Ovary (tissue), 9 donors: Measurements from ENCODE around the gene BMP8A. TPM values are rescaled to one million over a fixed set of nuclear protein-coding genes. Genes with fewer than 3 reads are reported as not detected.

Source experiments
- DNase-seq, 5 donors: peaks; one replicate each; pipeline ENCODE4 v3.0.0-alpha.2; 2019 to 2020
- H3K27ac ChIP-seq, 2 donors: fragments of 200-600 bp; one replicate each; pipeline versions ENCODE4 v1.5.1 to v1.8.0; 2019 to 2022
- H3K27me3 ChIP-seq: fragments of 200-600 bp; one replicate; pipeline ENCODE4 v1.8.0; 2022
- H3K36me3 ChIP-seq: fragments of 200-600 bp; sonication (generic); one replicate; pipeline ENCODE4 v1.5.1; 2019
- H3K4me1 ChIP-seq: one replicate; pipeline ENCODE4 v1.8.1; 2013; ENCODE audit warnings: mild to moderate bottlenecking, moderate library complexity; ENCODE audit not compliant: insufficient read depth
- H3K4me3 ChIP-seq: fragments of 200-600 bp; sonication (generic); one replicate; pipeline ENCODE4 v1.5.1; 2017
- H3K9me3 ChIP-seq, 2 donors: fragments of 200-600 bp in 1 of 2; sonication (generic) in 1 of 2; one replicate each; pipeline versions ENCODE4 v1.5.1 to v1.8.1; 2013 to 2019; ENCODE audit warnings: mild to moderate bottlenecking in 1 of 2, moderate library complexity in 1 of 2
- EP300 ChIP-seq: sonication (generic); formaldehyde crosslinking; IDR thresholded peaks from one replicate; pipeline ENCODE4 v1.6.1; 2017; ENCODE audit warnings: antibody characterized with exemption
- POLR2A ChIP-seq: fragments of 450-650 bp; IDR thresholded peaks from one replicate; pipeline ENCODE4 v1.6.1; 2017; ENCODE audit warnings: antibody characterized with exemption, mild to moderate bottlenecking, moderate library complexity
- WGBS, 3 donors: extraction: QIAGEN DNeasy Blood & Tissue Kit in 1 of 3; methylation state at CpG; one replicate each; pipeline versions ENCODE4 v1.1.5 to v1.1.7; 2013 to 2017; 5-methylcytosine and 5-hydroxymethylcytosine counted together
- intact Hi-C, 4 donors: fragments of 100-400 bp; cut with DNase I; formaldehyde crosslinking; loops; one replicate each; pipeline versions ENCODE4 v1.11.0 to v1.15.1; 2022 to 2023
- polyA plus RNA-seq, 2 donors: library from polyadenylated mRNA; stranded (reverse); fragments of 200-250 nt in 1 of 2; fragments of 350-450 nt in 1 of 2; fragmentation: Illumina TruSeq in 1 of 2; extraction: RNeasy Lipid Tissue Mini Kit (QIAGEN cat#74804) in 1 of 2; gene quantifications; one replicate each; pipeline ENCODE4 v1.2.3, GENCODE V29; 2013 to 2014
- total RNA-seq, 7 donors: library from RNA; depleted of rRNA in 2 of 7; stranded (reverse); fragments of >200 nt in 2 of 7; fragmentation: NEBNext Ultra II Directional in 3 of 7; extraction: Animal tissue kit (Norgen Biotek cat#: 25700) in 3 of 7; gene quantifications; one replicate each; pipeline versions ENCODE4 v1.1.0 to v1.2.4, GENCODE V29; 2016 to 2023
- TF ChIP-seq, protein P1 (sequence below), 3 donors: fragments of 450-650 bp in 2 of 3; fragments of 200-600 bp in 1 of 3; IDR thresholded peaks; one replicate each; pipeline versions ENCODE4 v1.5.1 to v1.8.0; 2016 to 2022; ENCODE audit warnings: antibody characterized with exemption in 3 of 3, mild to moderate bottlenecking in 1 of 3
- donor health status: DM: no; HTN: no; CAD: no; lungs with moderate emphysema.
- donor health status: DM: no; HTN: no; CAD: no.
- donor health status: Bipolar disorder and iron deficiency.
- donor health status: DM: yes; HTN: yes; CAD: no.
- donor health status: DM: no; HTN: no; CAD: no.
- donor health status: DM: yes; HTN: yes; CAD: no.

BMP8A gene
- total and polyA plus RNA-seq, 9 donors: 1.2 to 11.0 (median 5.6) TPM; not detected in 1

DNA sequence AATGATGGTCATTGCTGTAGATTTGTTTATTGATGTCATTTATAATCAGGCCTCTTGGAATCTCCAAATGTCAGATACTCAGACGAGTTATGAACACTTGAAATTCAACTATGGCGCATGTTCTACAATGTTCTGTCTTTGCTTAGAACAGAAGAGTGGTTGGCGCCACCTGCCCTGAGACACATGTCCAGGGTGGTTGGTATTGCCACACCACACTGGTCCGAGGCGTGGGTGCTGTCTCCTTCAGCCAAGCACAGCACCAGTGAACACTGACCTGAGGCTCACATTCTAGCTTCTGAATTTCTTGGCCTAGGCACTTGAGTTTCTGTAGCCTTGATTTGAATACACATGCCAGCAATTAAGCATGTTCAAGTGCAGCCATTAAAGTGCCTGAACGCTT lies 10.1 kb upstream of the BMP8A start:
- H3K4me1 ChIP-seq: peaks cover 10% of the 10 kb centered on the region
- 81 to 85% (median 82%) methylated on average over 6 of the region's 6 CpGs for WGBS, 3 donors
- no peak overlapping the region for H3K27ac ChIP-seq
- no peaks in the 10 kb centered on the region for H3K36me3 ChIP-seq
- intact Hi-C loops: no loop called here
- no peaks in the 10 kb centered on the region for H3K9me3 ChIP-seq
- no peak overlapping the region for H3K4me3 ChIP-seq
- TF ChIP-seq, protein P1, sequence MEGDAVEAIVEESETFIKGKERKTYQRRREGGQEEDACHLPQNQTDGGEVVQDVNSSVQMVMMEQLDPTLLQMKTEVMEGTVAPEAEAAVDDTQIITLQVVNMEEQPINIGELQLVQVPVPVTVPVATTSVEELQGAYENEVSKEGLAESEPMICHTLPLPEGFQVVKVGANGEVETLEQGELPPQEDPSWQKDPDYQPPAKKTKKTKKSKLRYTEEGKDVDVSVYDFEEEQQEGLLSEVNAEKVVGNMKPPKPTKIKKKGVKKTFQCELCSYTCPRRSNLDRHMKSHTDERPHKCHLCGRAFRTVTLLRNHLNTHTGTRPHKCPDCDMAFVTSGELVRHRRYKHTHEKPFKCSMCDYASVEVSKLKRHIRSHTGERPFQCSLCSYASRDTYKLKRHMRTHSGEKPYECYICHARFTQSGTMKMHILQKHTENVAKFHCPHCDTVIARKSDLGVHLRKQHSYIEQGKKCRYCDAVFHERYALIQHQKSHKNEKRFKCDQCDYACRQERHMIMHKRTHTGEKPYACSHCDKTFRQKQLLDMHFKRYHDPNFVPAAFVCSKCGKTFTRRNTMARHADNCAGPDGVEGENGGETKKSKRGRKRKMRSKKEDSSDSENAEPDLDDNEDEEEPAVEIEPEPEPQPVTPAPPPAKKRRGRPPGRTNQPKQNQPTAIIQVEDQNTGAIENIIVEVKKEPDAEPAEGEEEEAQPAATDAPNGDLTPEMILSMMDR (IDR thresholded peaks at IDR 0.05): no peak
- TF ChIP-seq EP300 (no peak), POLR2A (no peak)
- no peak for DNase-seq
- no peaks in the 10 kb centered on the region for H3K27me3 ChIP-seq

DNA sequence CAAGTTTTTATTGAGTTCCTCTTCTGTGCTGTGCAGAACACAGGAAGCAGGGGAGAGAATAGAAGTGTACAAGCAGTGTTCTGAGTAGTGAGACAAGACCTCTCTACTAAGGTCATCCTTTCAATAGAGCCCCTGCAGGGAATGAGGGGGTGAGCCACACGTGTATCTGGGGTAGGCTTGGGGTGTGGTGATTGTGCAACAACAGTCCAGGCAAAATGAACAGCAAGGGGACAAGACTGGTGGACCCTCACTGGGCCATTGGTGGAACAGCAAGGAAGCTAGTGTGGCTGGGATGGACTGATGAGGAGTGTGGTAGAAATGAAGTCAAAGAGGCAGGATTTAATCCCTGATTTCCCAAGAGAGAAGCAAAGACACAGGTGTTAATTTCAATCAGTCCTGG lies 8.2 kb upstream of the BMP8A start:
- H3K4me1 ChIP-seq: peaks cover 10% of the 10 kb centered on the region
- no peaks in the 10 kb centered on the region for H3K9me3 ChIP-seq
- intact Hi-C loops: no loop called here
- WGBS, 3 donors: 39 to 59% (median 48%) methylated on average over 1 of the region's 1 CpG
- DNase-seq: no peak
- no peak overlapping the region for H3K27ac ChIP-seq
- H3K4me3 ChIP-seq: no peak overlapping the region
- H3K27me3 ChIP-seq: no peaks in the 10 kb centered on the region
- no peak for TF ChIP-seq EP300
- TF ChIP-seq, protein P1 (IDR thresholded peaks at IDR 0.05): no peak
- no peak for TF ChIP-seq POLR2A
- no peaks in the 10 kb centered on the region for H3K36me3 ChIP-seq

DNA sequence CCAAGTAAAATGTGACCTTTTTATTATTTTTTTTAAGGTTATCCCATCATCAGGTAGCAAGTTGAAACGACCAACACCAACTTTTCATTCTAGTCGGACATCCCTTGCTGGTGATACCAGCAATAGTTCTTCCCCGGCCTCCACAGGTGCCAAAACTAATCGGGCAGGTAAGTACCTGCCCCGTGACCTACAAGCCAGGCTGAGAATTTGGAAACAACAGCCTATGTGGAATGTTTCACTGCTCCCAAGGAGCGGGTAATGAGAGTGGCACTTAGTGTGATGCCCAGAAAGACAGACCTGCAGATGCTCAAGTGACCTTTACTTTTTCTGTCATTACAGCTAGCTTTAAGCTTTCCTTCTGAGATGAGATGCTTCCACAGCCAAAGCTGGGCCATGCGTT lies 6.9 kb upstream of the BMP8A start:
- no peak overlapping the region for H3K4me3 ChIP-seq
- H3K36me3 ChIP-seq: no peaks in the 10 kb centered on the region
- 85 to 90% (median 88%) methylated on average over 7 of the region's 7 CpGs for WGBS, 3 donors
- peaks cover 13% of the 10 kb centered on the region for H3K4me1 ChIP-seq
- no peak for DNase-seq
- peak overlapping the region; percentile 23 to 90 for H3K27ac ChIP-seq
- no peaks in the 10 kb centered on the region for H3K27me3 ChIP-seq
- TF ChIP-seq, protein P1 (IDR thresholded peaks at IDR 0.05): no peak
- no peak for TF ChIP-seq EP300
- no peak for TF ChIP-seq POLR2A
- H3K9me3 ChIP-seq: no peaks in the 10 kb centered on the region
- intact Hi-C loops: no loop called here

DNA sequence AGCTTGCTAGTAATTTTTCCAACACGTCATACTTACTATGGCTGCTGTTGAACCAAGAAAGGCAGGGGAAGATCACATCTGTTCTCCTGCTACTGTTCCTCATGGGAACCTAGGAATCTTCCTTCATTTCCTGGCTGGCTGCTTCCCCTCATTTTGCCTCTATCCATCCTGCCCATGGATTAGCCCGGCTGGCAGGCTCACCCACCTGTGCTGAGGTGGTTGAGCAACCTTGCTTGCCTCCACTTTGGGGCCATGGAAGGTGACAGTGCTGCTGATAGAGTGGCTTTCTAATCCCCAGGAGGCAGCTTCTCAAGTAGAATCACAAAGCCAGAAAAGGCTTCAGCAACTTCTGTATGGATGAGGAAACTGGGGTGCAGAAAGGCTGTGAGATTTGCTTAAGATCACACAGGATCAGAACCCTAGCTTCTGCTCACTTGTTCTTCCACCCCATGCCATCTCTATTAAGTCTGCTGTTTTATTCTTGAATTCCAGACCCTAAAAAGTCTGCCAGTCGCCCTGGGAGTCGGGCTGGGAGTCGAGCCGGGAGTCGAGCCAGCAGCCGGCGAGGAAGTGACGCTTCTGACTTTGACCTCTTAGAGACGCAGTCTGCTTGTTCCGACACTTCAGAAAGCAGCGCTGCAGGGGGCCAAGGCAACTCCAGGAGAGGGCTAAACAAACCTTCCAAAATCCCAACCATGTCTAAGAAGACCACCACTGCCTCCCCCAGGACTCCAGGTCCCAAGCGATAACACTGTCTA lies 6.2 kb upstream of the BMP8A start:
- Histone ChIP-seq H3K36me3 (no peaks in the 10 kb centered on the region), H3K27ac (peak overlapping the region; percentile 23 to 90), H3K4me1 (peaks cover 16% of the 10 kb centered on the region), H3K27me3 (no peaks in the 10 kb centered on the region), H3K9me3 (no peaks in the 10 kb centered on the region), H3K4me3 (no peak overlapping the region)
- no peak for TF ChIP-seq EP300
- TF ChIP-seq POLR2A: no peak
- TF ChIP-seq, protein P1 (IDR thresholded peaks at IDR 0.05): no peak
- WGBS, 3 donors: 28 to 44% (median 32%) methylated on average over 14 of the region's 14 CpGs
- intact Hi-C loops: no loop called here
- DNase-seq: peak; percentile 83 to 92 (median 86)
